NCI-H460 (cell line): Measurements from ENCODE around the gene NFKBIA. TPM values are rescaled to one million over a fixed set of nuclear protein-coding genes. Genes with fewer than 3 reads are reported as not detected.
"Not testable (repeated sequence)": the region's sequence is repeated elsewhere in the genome, so short reads cannot be mapped to it uniquely, and the experiment has no call there.

ENCODE experiments used
- DNase-seq: peaks from one replicate; pipeline ENCODE4 v3.0.0-alpha.2; 2016; ENCODE audit warnings: low read depth; ENCODE audit errors: extremely low read depth
- total RNA-seq: library from RNA; depleted of rRNA; stranded (reverse); fragments of >200 nt; shearing (Covaris generic); gene quantifications from 2 replicates; pipeline ENCODE4 v1.2.3, GENCODE V29; 2014

Gene NFKBIA
- total RNA-seq, 1 experiment from 2014 or later: 63.3 TPM

- peak; percentile 27 for DNase-seq
Measured at GRCh38 chr14:35369701-35370191, 34.8 kb downstream of the NFKBIA start.

GRCh38 chr14:35368583-35369392, 35.8 kb downstream of the NFKBIA start:
- no peak for DNase-seq

GRCh38 chr14:35368139-35368460, 36.4 kb downstream of the NFKBIA start:
- DNase-seq: no peak

DNA sequence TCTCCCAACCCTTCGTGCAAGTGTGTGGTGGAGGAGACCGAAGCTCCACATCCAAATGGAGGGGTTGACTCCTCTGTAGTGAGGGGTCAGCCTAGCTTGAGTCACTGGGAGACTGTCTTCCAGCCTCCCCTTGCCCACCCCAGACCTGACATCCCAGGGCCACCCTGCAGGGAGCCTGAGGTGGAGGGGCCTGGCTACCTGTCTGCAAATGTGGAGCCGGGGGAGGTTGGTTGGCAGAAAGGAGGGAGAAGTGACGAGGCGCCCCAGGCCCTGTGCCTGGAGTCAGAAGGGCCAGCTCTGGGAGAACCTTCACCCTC, 37.5 kb downstream of the NFKBIA start:
- DNase-seq: no peak

- DNase-seq: no peak
Measured at GRCh38 chr14:35366521-35366976, 38.0 kb downstream of the NFKBIA start.

DNA sequence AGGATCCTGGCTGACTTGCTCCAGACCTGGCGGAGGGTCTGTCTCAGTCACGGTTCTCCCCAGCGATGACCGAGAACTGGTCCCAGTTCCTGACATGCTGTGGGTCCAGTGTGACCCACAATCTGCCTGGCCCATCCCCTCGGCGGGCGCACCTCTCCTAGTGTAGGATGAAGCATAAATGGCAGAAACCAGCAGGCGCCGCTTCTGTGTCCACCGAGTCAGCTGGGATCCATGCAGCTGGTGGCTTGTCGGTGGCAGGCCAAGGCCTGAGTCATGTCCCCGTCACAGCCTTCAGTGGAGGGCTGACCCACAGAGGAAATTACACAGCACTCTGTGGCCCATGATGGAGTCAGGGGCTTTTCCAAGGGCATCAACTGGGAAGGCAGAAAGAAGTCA, 38.5 kb downstream of the NFKBIA start:
- no peak for DNase-seq

- DNase-seq: peak; percentile 63
Measured at GRCh38 chr14:35365130-35366055, 39.2 kb downstream of the NFKBIA start.

DNA sequence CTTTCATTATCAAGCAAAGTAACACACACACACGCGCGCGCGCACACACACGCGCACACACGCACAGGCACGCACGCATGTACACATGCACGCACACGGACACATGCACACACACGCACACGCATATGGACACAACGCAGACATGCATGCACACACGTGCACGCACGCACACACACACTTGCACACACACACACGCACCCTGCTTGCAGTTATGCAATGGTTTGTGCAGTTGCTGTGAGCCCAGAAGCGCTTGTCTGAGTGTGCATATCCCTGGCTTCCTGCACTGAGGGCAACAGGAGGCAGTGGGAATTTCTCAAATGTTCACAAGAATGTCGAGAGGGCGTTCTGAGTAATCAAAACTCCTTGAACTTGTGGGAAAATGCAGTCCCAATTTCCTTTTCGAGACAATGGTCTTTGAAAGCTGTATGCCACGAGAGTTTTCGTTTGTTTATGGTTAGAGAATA, 41.6 kb downstream of the NFKBIA start:
- no peak for DNase-seq

DNA sequence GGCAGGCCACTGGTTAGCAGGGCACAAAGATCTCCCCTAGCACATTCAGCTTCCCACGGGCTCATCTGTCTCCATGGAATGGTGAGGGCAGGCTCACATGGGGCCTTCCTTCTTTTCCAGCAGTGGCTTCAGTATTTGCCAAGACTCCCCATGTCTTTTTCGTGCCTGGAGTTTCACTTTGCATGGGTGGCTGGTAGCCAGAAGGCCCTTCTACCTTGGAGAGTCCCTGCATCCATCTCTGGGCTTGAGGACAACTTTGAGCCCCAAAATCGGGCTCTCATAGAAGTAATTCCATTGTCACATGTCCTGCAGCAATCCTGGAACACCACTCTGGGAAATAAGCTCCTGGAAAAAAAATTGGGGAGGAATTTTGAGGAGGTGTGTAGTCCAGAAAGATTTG, 42.1 kb downstream of the NFKBIA start:
- DNase-seq: no peak

GRCh38 chr14:35361141-35361480, 43.4 kb downstream of the NFKBIA start:
- no peak for DNase-seq

DNA sequence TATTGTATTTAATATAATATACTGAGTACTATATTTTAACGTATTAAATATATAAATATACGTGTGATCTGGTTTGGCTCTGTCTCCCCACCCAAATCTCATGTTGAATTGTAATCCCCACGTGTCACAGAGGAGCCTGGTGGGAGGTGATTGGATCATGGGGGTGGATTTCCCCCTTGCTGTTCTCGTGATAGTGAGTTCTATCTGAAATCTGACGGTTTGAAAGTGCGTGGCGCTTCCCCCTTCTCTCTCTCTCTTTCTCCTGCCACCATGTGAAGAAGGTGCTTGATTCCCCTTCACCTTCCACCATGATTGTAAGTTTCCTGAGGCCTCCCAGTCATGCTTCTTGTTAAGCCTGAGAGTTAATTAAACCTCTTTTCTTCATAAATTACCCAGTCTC, 44.9 kb downstream of the NFKBIA start:
- not testable (repeated sequence) for DNase-seq

DNA sequence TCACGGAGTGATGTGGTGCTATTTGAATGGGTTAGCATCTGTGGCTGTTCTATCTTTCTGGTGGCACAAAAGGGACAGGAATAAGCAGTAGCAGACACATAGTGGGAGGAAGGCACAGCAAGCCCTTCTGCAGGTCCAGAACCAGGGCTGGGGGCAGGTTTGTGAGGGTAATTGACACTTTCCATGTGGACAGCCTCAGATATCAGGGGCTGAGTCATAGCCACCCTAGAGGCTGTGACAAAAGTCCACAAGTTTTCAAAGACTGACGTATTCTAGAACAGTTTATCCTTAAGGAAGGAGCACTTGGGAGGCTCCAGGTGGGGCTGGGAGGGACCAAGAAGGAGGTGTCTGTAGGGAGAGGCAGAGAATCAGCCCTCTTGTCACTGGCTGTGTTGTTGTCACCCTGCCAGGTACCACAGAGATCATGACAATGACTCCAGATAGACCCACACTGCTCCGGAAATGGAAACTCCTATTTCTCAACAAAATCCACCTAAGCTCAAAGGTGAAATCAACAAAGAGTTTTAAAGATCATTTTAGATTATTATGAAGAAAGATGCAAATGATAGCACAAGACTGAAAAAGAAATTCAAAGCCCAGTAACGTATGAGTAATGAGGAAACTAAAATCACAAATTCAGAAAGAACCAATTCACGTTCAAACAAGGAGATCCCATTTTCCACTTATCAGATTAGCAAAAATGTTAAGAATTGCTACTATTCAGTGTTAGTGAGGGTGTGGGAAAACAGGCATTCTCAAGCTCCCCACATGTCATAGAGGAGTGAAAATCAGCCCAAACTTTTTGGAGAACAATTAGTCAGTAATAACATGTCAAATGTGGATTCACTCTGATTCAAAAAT, 48.3 kb downstream of the NFKBIA start:
- no peak for DNase-seq

DNA sequence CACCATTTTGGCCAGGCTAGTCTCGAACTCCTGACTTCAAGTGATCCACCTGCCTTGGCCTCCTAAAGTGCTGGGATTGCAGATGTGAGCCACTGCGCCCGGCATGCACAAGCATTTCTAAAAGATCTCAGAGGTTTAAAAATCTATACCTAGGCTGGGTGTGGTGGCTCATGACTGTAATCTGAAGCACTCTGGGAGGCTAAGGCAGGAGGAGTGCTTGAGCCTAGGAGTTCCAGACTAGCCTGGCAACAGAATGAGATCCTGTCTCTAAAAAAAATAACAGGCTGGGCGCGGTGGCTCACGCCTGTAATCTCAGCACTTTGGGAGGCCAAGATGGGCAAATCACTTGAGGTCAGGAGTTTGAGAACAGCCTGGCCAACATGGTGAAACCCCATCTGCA, 49.3 kb downstream of the NFKBIA start:
- DNase-seq: not testable (repeated sequence)

- no peak for DNase-seq
Measured at GRCh38 chr14:35353409-35354172, 51.0 kb downstream of the NFKBIA start.

- DNase-seq: no peak
Measured at GRCh38 chr14:35352274-35353233, 52.0 kb downstream of the NFKBIA start.

- DNase-seq: no peak
Measured at GRCh38 chr14:35351897-35352273, 52.7 kb downstream of the NFKBIA start.
